Measurements from ENCODE around the gene MOB2.

GRCh38 chr11:1422981-1423380 is 63.6 kb downstream of the MOB2 start:
- TF ChIP-seq TAF1 (IDR thresholded peaks at IDR 0.05; ENCODE audit: borderline replicate concordance, insufficient read depth, low read length): no peak
- TF ChIP-seq FOXP2 (optimal IDR thresholded peaks at IDR 0.05; ENCODE audit: borderline replicate concordance, extremely low read depth, extremely low read length, insufficient read depth): no peak
- no peak for TF ChIP-seq REST (IDR thresholded peaks at IDR 0.05; ENCODE audit: insufficient read depth in 1 of 2, low read depth in 2 of 2, low read length in 2 of 2)
- no peak for TF ChIP-seq POLR2AphosphoS5 (IDR thresholded peaks at IDR 0.05; ENCODE audit: low read depth, low read length)
- no peak for TF ChIP-seq SIN3A (IDR thresholded peaks at IDR 0.05; ENCODE audit: borderline replicate concordance, insufficient read depth, low read length)

Measured in PFSK-1 (cell line).